Measurements from ENCODE around the gene RAET1L.
A peak's percentile ranks its signal among the peaks of the same experiment; 100 is the strongest.
"Not testable (repeated sequence)": the region's sequence is repeated elsewhere in the genome, so short reads cannot be mapped to it uniquely, and the experiment has no call there.

Gene RAET1L

GRCh38 chr6:150033207-150033771, 8.0 kb upstream of the RAET1L start:
- DNase-seq: no peak
- CTCF ChIA-PET: no interaction called here
- H3K9me3 Mint-ChIP-seq: no peaks in the 10 kb centered on the region
- H3K4me3 Mint-ChIP-seq: no peak overlapping the region
- H3K4me1 Mint-ChIP-seq: peaks cover 7% of the 10 kb centered on the region
- peaks cover 86% of the 10 kb centered on the region for H3K27me3 Mint-ChIP-seq
- H3K27ac Mint-ChIP-seq: no peak overlapping the region
- peaks cover 4% of the 10 kb centered on the region for H3K36me3 Mint-ChIP-seq

- no peak for DNase-seq
- Mint-ChIP-seq H3K4me3 (no peak overlapping the region), H3K27ac (no peak overlapping the region), H3K27me3 (peaks cover 86% of the 10 kb centered on the region), H3K4me1 (peaks cover 7% of the 10 kb centered on the region), H3K36me3 (peaks cover 4% of the 10 kb centered on the region), H3K9me3 (no peaks in the 10 kb centered on the region)
- CTCF ChIA-PET: no interaction called here
These were observed 7.3 kb upstream of the RAET1L start for GRCh38 chr6:150032598-150032997.

- Mint-ChIP-seq H3K27me3 (peaks cover 86% of the 10 kb centered on the region), H3K4me1 (peaks cover under 1% of the 10 kb centered on the region), H3K9me3 (no peaks in the 10 kb centered on the region), H3K27ac (no peak overlapping the region), H3K36me3 (no peaks in the 10 kb centered on the region), H3K4me3 (no peak overlapping the region)
- DNase-seq: no peak
- CTCF ChIA-PET: no interaction called here
These were observed 5.3 kb upstream of the RAET1L start for GRCh38 chr6:150030611-150031010.

GRCh38 chr6:150029749-150030148, 4.4 kb upstream of the RAET1L start:
- H3K27me3 Mint-ChIP-seq: peaks cover 86% of the 10 kb centered on the region
- no peak for DNase-seq
- H3K4me1 Mint-ChIP-seq: peaks cover 5% of the 10 kb centered on the region
- no peak overlapping the region for H3K27ac Mint-ChIP-seq
- H3K36me3 Mint-ChIP-seq: no peaks in the 10 kb centered on the region
- H3K9me3 Mint-ChIP-seq: no peaks in the 10 kb centered on the region
- CTCF ChIA-PET: no interaction called here
- no peak overlapping the region for H3K4me3 Mint-ChIP-seq

- no peaks in the 10 kb centered on the region for H3K9me3 Mint-ChIP-seq
- H3K36me3 Mint-ChIP-seq: no peaks in the 10 kb centered on the region
- CTCF ChIA-PET: no interaction called here
- DNase-seq: no peak
- no peak overlapping the region for H3K4me3 Mint-ChIP-seq
- no peak overlapping the region for H3K27ac Mint-ChIP-seq
- H3K27me3 Mint-ChIP-seq: peaks cover 88% of the 10 kb centered on the region
- peaks cover 5% of the 10 kb centered on the region for H3K4me1 Mint-ChIP-seq
These were observed 3.9 kb upstream of the RAET1L start for GRCh38 chr6:150029276-150029675.

- Mint-ChIP-seq H3K27me3 (peaks cover 92% of the 10 kb centered on the region), H3K36me3 (no peaks in the 10 kb centered on the region), H3K9me3 (no peaks in the 10 kb centered on the region), H3K27ac (no peak overlapping the region), H3K4me1 (peaks cover 5% of the 10 kb centered on the region), H3K4me3 (no peak overlapping the region)
- CTCF ChIA-PET: no interaction called here
- DNase-seq: no peak
These were observed 3.5 kb upstream of the RAET1L start for GRCh38 chr6:150028799-150029198.

GRCh38 chr6:150027806-150028565, 2.7 kb upstream of the RAET1L start:
- peaks cover 5% of the 10 kb centered on the region for H3K4me1 Mint-ChIP-seq
- DNase-seq: no peak
- no peak overlapping the region for H3K4me3 Mint-ChIP-seq
- no peak overlapping the region for H3K27ac Mint-ChIP-seq
- H3K36me3 Mint-ChIP-seq: no peaks in the 10 kb centered on the region
- CTCF ChIA-PET: no interaction called here
- peaks cover 88% of the 10 kb centered on the region for H3K27me3 Mint-ChIP-seq
- H3K9me3 Mint-ChIP-seq: no peaks in the 10 kb centered on the region

GRCh38 chr6:150026976-150027805, 1.9 kb upstream of the RAET1L start:
- H3K36me3 Mint-ChIP-seq: no peaks in the 10 kb centered on the region
- no peak overlapping the region for H3K4me3 Mint-ChIP-seq
- peaks cover 5% of the 10 kb centered on the region for H3K4me1 Mint-ChIP-seq
- peaks cover 81% of the 10 kb centered on the region for H3K27me3 Mint-ChIP-seq
- no peaks in the 10 kb centered on the region for H3K9me3 Mint-ChIP-seq
- CTCF ChIA-PET: interaction anchor here (0.6 kb wide), 1 partner anchor 61 kb away, joined by 3 read pairs; no protein-coding TSS in a partner anchor
- no peak overlapping the region for H3K27ac Mint-ChIP-seq
- no peak for DNase-seq

- CTCF ChIA-PET: no interaction called here
- H3K27me3 Mint-ChIP-seq: peaks cover 73% of the 10 kb centered on the region
These were observed 631 bp downstream of the RAET1L start for GRCh38 chr6:150024646-150025155.

GRCh38 chr6:150024021-150024420, 1.3 kb downstream of the RAET1L start:
- H3K4me1 Mint-ChIP-seq, H3K36me3 Mint-ChIP-seq, DNase-seq, H3K4me3 Mint-ChIP-seq, CTCF ChIA-PET, H3K27ac Mint-ChIP-seq, H3K9me3 Mint-ChIP-seq: not testable (repeated sequence)
- H3K27me3 Mint-ChIP-seq: peaks cover 72% of the 10 kb centered on the region

More at GRCh38 chr6:150024646-150025155, 631 bp downstream of the RAET1L start:
- Mint-ChIP-seq H3K4me1 (peaks cover 5% of the 10 kb centered on the region), H3K36me3 (no peaks in the 10 kb centered on the region), H3K27ac (no peak overlapping the region), H3K4me3 (no peak overlapping the region), H3K9me3 (no peaks in the 10 kb centered on the region)
- DNase-seq: no peak

- H3K27me3 Mint-ChIP-seq: peaks cover 70% of the 10 kb centered on the region
- not testable (repeated sequence) for H3K27ac Mint-ChIP-seq
These were observed 3.5 kb downstream of the RAET1L start for GRCh38 chr6:150021870-150022269.

GRCh38 chr6:150018846-150019580, 6.3 kb downstream of the RAET1L start:
- H3K4me3 Mint-ChIP-seq: no peak overlapping the region
- no peaks in the 10 kb centered on the region for H3K9me3 Mint-ChIP-seq
- H3K27me3 Mint-ChIP-seq: peaks cover 67% of the 10 kb centered on the region
- H3K36me3 Mint-ChIP-seq: no peaks in the 10 kb centered on the region
- no peak overlapping the region for H3K27ac Mint-ChIP-seq
- CTCF ChIA-PET: no interaction called here
- peak; percentile 11 for DNase-seq
- peaks cover 21% of the 10 kb centered on the region for H3K4me1 Mint-ChIP-seq

More at GRCh38 chr6:150021870-150022269, 3.5 kb downstream of the RAET1L start:
- DNase-seq, H3K4me3 Mint-ChIP-seq, H3K36me3 Mint-ChIP-seq, H3K9me3 Mint-ChIP-seq, H3K4me1 Mint-ChIP-seq, CTCF ChIA-PET: not testable (repeated sequence)

- peaks cover 80% of the 10 kb centered on the region for H3K27me3 Mint-ChIP-seq
- H3K4me1 Mint-ChIP-seq: peaks cover 28% of the 10 kb centered on the region
- not testable (repeated sequence) for DNase-seq, H3K9me3 Mint-ChIP-seq, H3K36me3 Mint-ChIP-seq, H3K27ac Mint-ChIP-seq, H3K4me3 Mint-ChIP-seq
- CTCF ChIA-PET: interaction anchor here (1.0 to 2.8 kb wide), 10 partner anchors 10 to 163 kb away, joined by 3 to 18 read pairs (median 5); no protein-coding TSS in a partner anchor
These were observed 8.2 kb downstream of the RAET1L start for GRCh38 chr6:150017186-150017521.
